ENCODE results near the gene MAX. TPM values are rescaled to one million over a fixed set of nuclear protein-coding genes. Genes with fewer than 3 reads are reported as not detected.

Gene MAX
- total and polyA plus RNA-seq, 2 of the 13 experiments (the other 11 are each of a cell fraction or from before 2014, with no cell fraction given) = 28.5 to 29.3 TPM

DNA sequence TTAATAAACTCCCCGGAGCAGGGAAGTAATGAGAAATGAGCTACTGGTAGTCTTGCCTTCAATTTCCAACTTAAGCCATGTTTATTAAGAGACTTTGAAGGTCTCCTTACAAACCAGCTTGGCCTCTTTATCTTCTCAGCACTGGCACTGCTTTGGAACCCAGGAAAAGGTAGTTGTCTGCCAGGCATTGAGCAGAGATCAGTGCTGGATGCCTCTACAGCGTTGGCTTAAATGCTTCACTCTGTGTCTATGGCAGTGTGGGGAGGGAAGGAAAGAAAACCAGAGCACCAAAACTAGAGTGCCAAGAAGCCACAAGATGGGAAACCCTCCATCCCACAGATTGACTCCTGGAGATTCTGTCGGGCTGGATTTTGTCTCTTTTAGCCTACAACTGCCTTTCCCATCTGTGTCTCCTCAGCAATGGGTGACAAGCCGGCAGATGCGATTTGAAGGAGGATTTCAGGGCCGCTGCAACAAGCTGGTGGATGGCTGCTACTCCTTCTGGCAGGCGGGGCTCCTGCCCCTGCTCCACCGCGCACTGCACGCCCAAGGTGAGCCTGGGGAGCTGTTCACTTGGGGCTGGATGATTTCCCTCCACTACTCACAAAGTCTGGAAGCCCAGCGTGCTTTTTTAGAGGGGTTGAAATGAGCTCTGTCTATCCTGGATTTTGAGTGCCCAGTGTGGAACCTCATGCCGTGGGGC, 58.3 kb downstream of the MAX start:
- WGBS (ENCODE audit: low lambda C conversion rate) = 95% methylated on average over 12 of the region's 12 CpGs
- ChIA-PET CTCF (ENCODE audit: low intra/inter-chr PET ratio, low total read pairs) (no interaction called here), POLR2A (no interaction called here)
- ATAC-seq (no peak), DNase-seq (ENCODE audit: low spot score) (no peak), FAIRE-seq (no peak)
- Histone ChIP-seq H3K27ac (ENCODE audit: extremely low read length, insufficient read depth, low read length) (no peak overlapping the region), H3K4me2 (ENCODE audit: low read depth, low read length) (no peak overlapping the region), H3K27me3 (ENCODE audit: control insufficient read depth in 1 of 2, insufficient read depth in 2 of 2, low read length in 2 of 2) (no peaks in the 10 kb centered on the region), H4K20me1 (ENCODE audit: insufficient read depth, low read length) (no peaks in the 10 kb centered on the region), H3K9me3 (ENCODE audit: low read length) (no peaks in the 10 kb centered on the region), H3K36me3 (replicated peaks in 1 of 2; ENCODE audit: control insufficient read depth in 1 of 2, insufficient read depth in 2 of 2, low read length in 2 of 2) (peaks cover 11 to 61% of the 10 kb centered on the region in 2 experiments; a peak in 4 of 5 replicates), H3K4me3 (replicated peaks in 1 of 3; ENCODE audit: insufficient read depth in 1 of 3, low read depth in 2 of 3, low read length in 3 of 3) (no peak overlapping the region), H3K79me2 (ENCODE audit: insufficient read depth, low read length) (no peaks in the 10 kb centered on the region), H2AFZ (ENCODE audit: low read length) (no peak overlapping the region), H3K9ac (ENCODE audit: insufficient read depth, low read depth, low read length) (no peak overlapping the region), H3K4me1 (ENCODE audit: insufficient read depth, low read length) (no peaks in the 10 kb centered on the region)
- BruUV-seq (replicated peaks) = no TSS peak
- in situ Hi-C loops (cut with HindIII; ENCODE audit: extremely low pct_ligation_motif_present, low pct_unique_long_range_greater_than_20kb) (no loop called here), intact Hi-C loops (cut with micrococcal nuclease; ENCODE audit: unreplicated experiment) (no loop called here)
- TF ChIP-seq ELF4 (CRISPR knock-in tag; IDR thresholded peaks at IDR 0.05; ENCODE audit: borderline replicate concordance) = no peak
- no peak for TF ChIP-seq SYNCRIP (IDR thresholded peaks at IDR 0.05; ENCODE audit: insufficient read depth, low read depth, low read length)
- no peak for TF ChIP-seq MEIS2 (CRISPR knock-in tag; IDR thresholded peaks at IDR 0.05)
- TF ChIP-seq, protein P1, sequence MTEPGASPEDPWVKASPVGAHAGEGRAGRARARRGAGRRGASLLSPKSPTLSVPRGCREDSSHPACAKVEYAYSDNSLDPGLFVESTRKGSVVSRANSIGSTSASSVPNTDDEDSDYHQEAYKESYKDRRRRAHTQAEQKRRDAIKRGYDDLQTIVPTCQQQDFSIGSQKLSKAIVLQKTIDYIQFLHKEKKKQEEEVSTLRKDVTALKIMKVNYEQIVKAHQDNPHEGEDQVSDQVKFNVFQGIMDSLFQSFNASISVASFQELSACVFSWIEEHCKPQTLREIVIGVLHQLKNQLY (CRISPR knock-in tag; IDR thresholded peaks at IDR 0.05) = no peak
- TF ChIP-seq, protein P2, sequence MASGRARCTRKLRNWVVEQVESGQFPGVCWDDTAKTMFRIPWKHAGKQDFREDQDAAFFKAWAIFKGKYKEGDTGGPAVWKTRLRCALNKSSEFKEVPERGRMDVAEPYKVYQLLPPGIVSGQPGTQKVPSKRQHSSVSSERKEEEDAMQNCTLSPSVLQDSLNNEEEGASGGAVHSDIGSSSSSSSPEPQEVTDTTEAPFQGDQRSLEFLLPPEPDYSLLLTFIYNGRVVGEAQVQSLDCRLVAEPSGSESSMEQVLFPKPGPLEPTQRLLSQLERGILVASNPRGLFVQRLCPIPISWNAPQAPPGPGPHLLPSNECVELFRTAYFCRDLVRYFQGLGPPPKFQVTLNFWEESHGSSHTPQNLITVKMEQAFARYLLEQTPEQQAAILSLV (CRISPR knock-in tag; IDR thresholded peaks at IDR 0.05; ENCODE audit: borderline replicate concordance) = no peak
- TF ChIP-seq, protein P3, sequence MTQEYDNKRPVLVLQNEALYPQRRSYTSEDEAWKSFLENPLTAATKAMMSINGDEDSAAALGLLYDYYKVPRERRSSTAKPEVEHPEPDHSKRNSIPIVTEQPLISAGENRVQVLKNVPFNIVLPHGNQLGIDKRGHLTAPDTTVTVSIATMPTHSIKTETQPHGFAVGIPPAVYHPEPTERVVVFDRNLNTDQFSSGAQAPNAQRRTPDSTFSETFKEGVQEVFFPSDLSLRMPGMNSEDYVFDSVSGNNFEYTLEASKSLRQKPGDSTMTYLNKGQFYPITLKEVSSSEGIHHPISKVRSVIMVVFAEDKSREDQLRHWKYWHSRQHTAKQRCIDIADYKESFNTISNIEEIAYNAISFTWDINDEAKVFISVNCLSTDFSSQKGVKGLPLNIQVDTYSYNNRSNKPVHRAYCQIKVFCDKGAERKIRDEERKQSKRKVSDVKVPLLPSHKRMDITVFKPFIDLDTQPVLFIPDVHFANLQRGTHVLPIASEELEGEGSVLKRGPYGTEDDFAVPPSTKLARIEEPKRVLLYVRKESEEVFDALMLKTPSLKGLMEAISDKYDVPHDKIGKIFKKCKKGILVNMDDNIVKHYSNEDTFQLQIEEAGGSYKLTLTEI (CRISPR knock-in tag; conservative IDR thresholded peaks at IDR 0.05) = no peak
- no peak for TF ChIP-seq MXI1 (IDR thresholded peaks at IDR 0.05; ENCODE audit: borderline replicate concordance, low read depth, low read length)
- no peak for TF ChIP-seq ZNF44 (CRISPR knock-in tag; IDR thresholded peaks at IDR 0.05)
- no peak for TF ChIP-seq FOXK2 (IDR thresholded peaks at IDR 0.05)
- no peak for TF ChIP-seq ZNF317 (CRISPR knock-in tag; IDR thresholded peaks at IDR 0.05)
- no peak for TF ChIP-seq KAT8 (CRISPR knock-in tag; IDR thresholded peaks at IDR 0.05)
- no peak for TF ChIP-seq NFE2L1 (CRISPR knock-in tag; IDR thresholded peaks at IDR 0.05; ENCODE audit: borderline replicate concordance)
- TF ChIP-seq, protein P4, sequence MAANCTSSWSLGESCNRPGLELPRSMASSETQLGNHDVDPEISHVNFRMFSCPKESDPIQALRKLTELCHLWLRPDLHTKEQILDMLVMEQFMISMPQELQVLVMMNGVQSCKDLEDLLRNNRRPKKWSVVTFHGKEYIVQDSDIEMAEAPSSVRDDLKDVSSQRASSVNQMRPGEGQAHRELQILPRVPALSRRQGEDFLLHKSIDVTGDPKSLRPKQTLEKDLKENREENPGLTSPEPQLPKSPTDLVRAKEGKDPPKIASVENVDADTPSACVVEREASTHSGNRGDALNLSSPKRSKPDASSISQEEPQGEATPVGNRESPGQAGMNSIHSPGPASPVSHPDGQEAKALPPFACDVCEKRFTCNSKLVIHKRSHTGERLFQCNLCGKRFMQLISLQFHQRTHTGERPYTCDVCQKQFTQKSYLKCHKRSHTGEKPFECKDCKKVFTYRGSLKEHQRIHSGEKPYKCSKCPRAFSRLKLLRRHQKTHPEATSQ (CRISPR knock-in tag; IDR thresholded peaks at IDR 0.05; ENCODE audit: borderline replicate concordance) = no peak
- TF ChIP-seq, protein P5, sequence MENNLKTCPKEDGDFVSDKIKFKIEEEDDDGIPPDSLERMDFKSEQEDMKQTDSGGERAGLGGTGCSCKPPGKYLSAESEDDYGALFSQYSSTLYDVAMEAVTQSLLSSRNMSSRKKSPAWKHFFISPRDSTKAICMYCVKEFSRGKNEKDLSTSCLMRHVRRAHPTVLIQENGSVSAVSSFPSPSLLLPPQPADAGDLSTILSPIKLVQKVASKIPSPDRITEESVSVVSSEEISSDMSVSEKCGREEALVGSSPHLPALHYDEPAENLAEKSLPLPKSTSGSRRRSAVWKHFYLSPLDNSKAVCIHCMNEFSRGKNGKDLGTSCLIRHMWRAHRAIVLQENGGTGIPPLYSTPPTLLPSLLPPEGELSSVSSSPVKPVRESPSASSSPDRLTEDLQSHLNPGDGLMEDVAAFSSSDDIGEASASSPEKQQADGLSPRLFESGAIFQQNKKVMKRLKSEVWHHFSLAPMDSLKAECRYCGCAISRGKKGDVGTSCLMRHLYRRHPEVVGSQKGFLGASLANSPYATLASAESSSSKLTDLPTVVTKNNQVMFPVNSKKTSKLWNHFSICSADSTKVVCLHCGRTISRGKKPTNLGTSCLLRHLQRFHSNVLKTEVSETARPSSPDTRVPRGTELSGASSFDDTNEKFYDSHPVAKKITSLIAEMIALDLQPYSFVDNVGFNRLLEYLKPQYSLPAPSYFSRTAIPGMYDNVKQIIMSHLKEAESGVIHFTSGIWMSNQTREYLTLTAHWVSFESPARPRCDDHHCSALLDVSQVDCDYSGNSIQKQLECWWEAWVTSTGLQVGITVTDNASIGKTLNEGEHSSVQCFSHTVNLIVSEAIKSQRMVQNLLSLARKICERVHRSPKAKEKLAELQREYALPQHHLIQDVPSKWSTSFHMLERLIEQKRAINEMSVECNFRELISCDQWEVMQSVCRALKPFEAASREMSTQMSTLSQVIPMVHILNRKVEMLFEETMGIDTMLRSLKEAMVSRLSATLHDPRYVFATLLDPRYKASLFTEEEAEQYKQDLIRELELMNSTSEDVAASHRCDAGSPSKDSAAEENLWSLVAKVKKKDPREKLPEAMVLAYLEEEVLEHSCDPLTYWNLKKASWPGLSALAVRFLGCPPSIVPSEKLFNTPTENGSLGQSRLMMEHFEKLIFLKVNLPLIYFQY (CRISPR knock-in tag; IDR thresholded peaks at IDR 0.05; ENCODE audit: borderline replicate concordance) = no peak
- no peak for TF ChIP-seq ZFAT (CRISPR knock-in tag; conservative IDR thresholded peaks at IDR 0.05)

Data from HepG2 (cell line).